Astrocyte (in vitro differentiated cells and primary cell): ENCODE results near the gene INPP4A. TPM values are rescaled to one million over a fixed set of nuclear protein-coding genes. Genes with fewer than 3 reads are reported as not detected.

Experiments
- DNase-seq: peaks from one replicate; pipeline ENCODE4 v3.0.0-alpha.2; 2010; ENCODE audit warnings: low read depth
- FAIRE-seq: peaks from 2 replicates; lab custom pipeline; 2011; peaks lifted over from hg19 to GRCh38; lab: Jason Lieb, UNC
- H2AFZ ChIP-seq: 2 replicates; pipeline ENCODE4 v1.6.0; 2012; ENCODE audit warnings: low read depth, low read length, inconsistent platforms
- H3K27ac ChIP-seq: 2 replicates; pipeline ENCODE4 v1.5.1; 2011; ENCODE audit warnings: low read depth, low read length, inconsistent platforms
- H3K27me3 ChIP-seq: 2 replicates; pipeline ENCODE4 v1.6.0; 2011; ENCODE audit warnings: low read length, inconsistent platforms; ENCODE audit not compliant: insufficient read depth
- H3K36me3 ChIP-seq: 2 replicates; pipeline ENCODE4 v1.5.1; 2011; ENCODE audit warnings: low read length, inconsistent platforms; ENCODE audit not compliant: insufficient read depth
- H3K4me1 ChIP-seq: 2 replicates; pipeline ENCODE4 v1.5.1; 2011; ENCODE audit warnings: low read length, inconsistent platforms; ENCODE audit not compliant: insufficient read depth
- H3K4me2 ChIP-seq: 2 replicates; pipeline ENCODE4 v1.6.0; 2012; ENCODE audit warnings: low read length, inconsistent platforms
- H3K4me3 ChIP-seq: 2 replicates; pipeline ENCODE4 v1.5.1; 2011; ENCODE audit warnings: low read depth, mild to moderate bottlenecking, low read length, inconsistent platforms; ENCODE audit not compliant: insufficient read depth
- H3K79me2 ChIP-seq: 2 replicates; pipeline ENCODE4 v1.6.0; 2012; ENCODE audit warnings: mild to moderate bottlenecking, low read length, inconsistent platforms; ENCODE audit not compliant: insufficient read depth
- H3K9ac ChIP-seq: 2 replicates; pipeline ENCODE4 v1.6.0; 2012; ENCODE audit warnings: mild to moderate bottlenecking, low read length, inconsistent platforms
- H3K9me3 ChIP-seq: 2 replicates; pipeline ENCODE4 v1.5.1; 2012; ENCODE audit warnings: low read depth, mild to moderate bottlenecking, low read length, inconsistent platforms; ENCODE audit not compliant: insufficient read depth
- H4K20me1 ChIP-seq: 2 replicates; pipeline ENCODE4 v1.6.0; 2012; ENCODE audit warnings: low read length, inconsistent platforms; ENCODE audit not compliant: insufficient read depth
- H3K27ac Mint-ChIP-seq: one replicate; pipeline ENCODE4 v1.8.0; 2021; ENCODE audit warnings: mild to moderate bottlenecking, mixed read lengths; ENCODE audit not compliant: unreplicated experiment
- H3K27me3 Mint-ChIP-seq: one replicate; pipeline ENCODE4 v1.8.0; 2021; ENCODE audit warnings: low read depth, mixed read lengths; ENCODE audit not compliant: unreplicated experiment
- H3K36me3 Mint-ChIP-seq: one replicate; pipeline ENCODE4 v1.8.0; 2021; ENCODE audit warnings: low read depth, mixed read lengths; ENCODE audit not compliant: unreplicated experiment
- H3K4me1 Mint-ChIP-seq: one replicate; pipeline ENCODE4 v1.8.0; 2021; ENCODE audit warnings: low read depth, mixed read lengths; ENCODE audit not compliant: unreplicated experiment
- H3K4me3 Mint-ChIP-seq: one replicate; pipeline ENCODE4 v1.8.0; 2021; ENCODE audit warnings: mild to moderate bottlenecking, moderate library complexity, mixed read lengths; ENCODE audit not compliant: unreplicated experiment
- H3K9me3 Mint-ChIP-seq: one replicate; pipeline ENCODE4 v1.8.0; 2021; ENCODE audit warnings: mild to moderate bottlenecking, mixed read lengths; ENCODE audit not compliant: unreplicated experiment
- EZH2 ChIP-seq: IDR thresholded peaks from 2 replicates; pipeline ENCODE4 v1.6.1; 2012; ENCODE audit warnings: mild to moderate bottlenecking, low read length, inconsistent platforms; ENCODE audit not compliant: insufficient read depth
- total RNA-seq: library from RNA; stranded (reverse); gene quantifications from 2 replicates; pipeline ENCODE4 v1.2.1, GENCODE V29; 2021
- TF ChIP-seq, protein P1 (sequence below): IDR thresholded peaks from 2 replicates; pipeline ENCODE4 v1.5.1; 2011; ENCODE audit warnings: low read depth, mild to moderate bottlenecking, inconsistent platforms, low read length, moderate library complexity; ENCODE audit not compliant: insufficient read depth

INPP4A gene
- total RNA-seq, 1 donor from 2014 or later: 19.4 TPM

DNA sequence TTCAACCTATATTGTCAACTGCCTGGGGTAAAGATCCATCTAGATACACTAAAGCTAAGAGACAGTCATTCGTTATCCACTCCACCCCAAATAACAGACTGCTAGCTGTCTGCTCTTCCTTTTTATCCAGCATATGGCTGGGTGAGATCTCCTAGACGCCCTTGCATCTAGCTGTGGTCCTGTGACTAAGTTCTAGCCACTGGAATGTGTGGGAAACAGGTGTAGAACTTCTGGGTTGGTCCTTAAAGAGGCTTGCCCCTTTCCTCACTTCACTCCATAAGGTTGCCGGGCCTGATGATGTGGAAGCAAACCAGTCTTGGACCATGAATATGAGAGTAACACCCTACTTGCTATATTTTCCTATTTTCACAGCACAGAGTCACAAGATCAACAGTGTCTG, 160.4 kb downstream of the INPP4A start:
- Histone ChIP-seq H2AFZ (no peak overlapping the region), H3K27ac (no peak overlapping the region), H3K36me3 (peaks cover 11% of the 10 kb centered on the region), H3K9me3 (no peaks in the 10 kb centered on the region), H3K4me3 (no peak overlapping the region), H3K4me1 (peaks cover 17% of the 10 kb centered on the region), H3K4me2 (no peak overlapping the region), H3K9ac (no peak overlapping the region), H3K27me3 (no peaks in the 10 kb centered on the region), H4K20me1 (peaks cover 28% of the 10 kb centered on the region), H3K79me2 (peaks cover 54% of the 10 kb centered on the region)
- H3K4me1 Mint-ChIP-seq: peaks cover 15% of the 10 kb centered on the region
- H3K27me3 Mint-ChIP-seq: no peaks in the 10 kb centered on the region
- H3K36me3 Mint-ChIP-seq: peaks cover 2% of the 10 kb centered on the region
- H3K9me3 Mint-ChIP-seq: no peaks in the 10 kb centered on the region
- no peak overlapping the region for H3K4me3 Mint-ChIP-seq
- FAIRE-seq (no peak), DNase-seq (no peak)
- TF ChIP-seq, protein P1, sequence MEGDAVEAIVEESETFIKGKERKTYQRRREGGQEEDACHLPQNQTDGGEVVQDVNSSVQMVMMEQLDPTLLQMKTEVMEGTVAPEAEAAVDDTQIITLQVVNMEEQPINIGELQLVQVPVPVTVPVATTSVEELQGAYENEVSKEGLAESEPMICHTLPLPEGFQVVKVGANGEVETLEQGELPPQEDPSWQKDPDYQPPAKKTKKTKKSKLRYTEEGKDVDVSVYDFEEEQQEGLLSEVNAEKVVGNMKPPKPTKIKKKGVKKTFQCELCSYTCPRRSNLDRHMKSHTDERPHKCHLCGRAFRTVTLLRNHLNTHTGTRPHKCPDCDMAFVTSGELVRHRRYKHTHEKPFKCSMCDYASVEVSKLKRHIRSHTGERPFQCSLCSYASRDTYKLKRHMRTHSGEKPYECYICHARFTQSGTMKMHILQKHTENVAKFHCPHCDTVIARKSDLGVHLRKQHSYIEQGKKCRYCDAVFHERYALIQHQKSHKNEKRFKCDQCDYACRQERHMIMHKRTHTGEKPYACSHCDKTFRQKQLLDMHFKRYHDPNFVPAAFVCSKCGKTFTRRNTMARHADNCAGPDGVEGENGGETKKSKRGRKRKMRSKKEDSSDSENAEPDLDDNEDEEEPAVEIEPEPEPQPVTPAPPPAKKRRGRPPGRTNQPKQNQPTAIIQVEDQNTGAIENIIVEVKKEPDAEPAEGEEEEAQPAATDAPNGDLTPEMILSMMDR: no peak
- no peak overlapping the region for H3K27ac Mint-ChIP-seq

DNA sequence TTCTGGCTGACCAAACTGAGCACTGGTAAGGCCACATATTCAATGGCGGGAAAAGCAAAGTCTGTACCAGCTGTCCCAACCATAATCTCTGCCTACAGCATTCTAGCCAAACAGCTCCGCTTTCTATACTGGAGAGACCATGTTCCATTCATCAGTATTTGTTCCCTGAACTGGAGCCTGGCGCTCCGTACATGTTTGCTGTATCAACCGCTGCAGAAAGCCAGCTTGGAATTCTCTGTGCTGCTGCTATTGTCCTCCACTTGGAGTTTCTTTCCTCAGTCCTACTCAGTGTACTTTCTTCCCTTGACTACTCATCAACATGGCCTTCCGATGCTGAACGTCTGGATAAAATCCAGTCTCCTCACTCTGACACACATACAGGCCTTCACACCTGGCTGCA, 161.8 kb downstream of the INPP4A start:
- Mint-ChIP-seq H3K36me3 (peaks cover 2% of the 10 kb centered on the region), H3K9me3 (no peaks in the 10 kb centered on the region), H3K4me3 (peak overlapping the region; percentile 90), H3K27ac (no peak overlapping the region), H3K27me3 (no peaks in the 10 kb centered on the region), H3K4me1 (peaks cover 28% of the 10 kb centered on the region)
- Histone ChIP-seq H3K9ac (no peak overlapping the region), H3K9me3 (no peaks in the 10 kb centered on the region), H3K27ac (no peak overlapping the region), H2AFZ (no peak overlapping the region), H3K27me3 (no peaks in the 10 kb centered on the region), H3K79me2 (peaks cover 68% of the 10 kb centered on the region), H3K4me3 (no peak overlapping the region), H3K4me1 (peaks cover 24% of the 10 kb centered on the region), H3K4me2 (peak overlapping the region; percentile 89), H3K36me3 (peaks cover 12% of the 10 kb centered on the region), H4K20me1 (peaks cover 27% of the 10 kb centered on the region)
- no peak for TF ChIP-seq EZH2
- TF ChIP-seq, protein P1: no peak
- FAIRE-seq (no peak), DNase-seq (no peak)

DNA sequence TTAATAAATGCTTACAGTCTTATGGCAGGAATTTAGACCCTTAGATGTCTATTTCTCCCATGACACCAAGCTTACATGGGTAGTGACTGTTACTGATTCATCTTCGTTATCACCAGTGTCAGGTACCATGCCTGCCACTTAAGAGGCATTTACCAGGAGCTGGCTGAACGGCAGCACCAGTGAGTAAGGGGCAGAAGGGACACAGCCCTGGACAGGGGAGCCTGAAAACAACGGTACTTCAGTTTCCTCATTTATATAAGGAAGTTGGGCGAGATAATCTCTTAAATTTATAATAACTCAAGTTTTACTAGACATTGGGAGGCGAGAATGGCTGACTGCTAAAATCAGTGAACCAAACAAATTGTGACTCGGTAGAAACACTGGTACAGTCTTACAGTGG, 162.4 kb downstream of the INPP4A start:
- no peak for DNase-seq
- Histone ChIP-seq H3K4me3 (peak overlapping the region; percentile 92), H3K79me2 (peaks cover 70% of the 10 kb centered on the region), H2AFZ (no peak overlapping the region), H3K9ac (peak overlapping the region; percentile 96), H3K4me2 (peak overlapping the region; percentile 89), H3K36me3 (peaks cover 10% of the 10 kb centered on the region), H4K20me1 (peaks cover 21% of the 10 kb centered on the region), H3K27ac (no peak overlapping the region), H3K27me3 (no peaks in the 10 kb centered on the region), H3K4me1 (peaks cover 24% of the 10 kb centered on the region), H3K9me3 (no peaks in the 10 kb centered on the region)
- Mint-ChIP-seq H3K27ac (peak overlapping the region; percentile 1), H3K4me1 (peaks cover 29% of the 10 kb centered on the region), H3K9me3 (no peaks in the 10 kb centered on the region), H3K4me3 (peak overlapping the region; percentile 90), H3K36me3 (peaks cover 4% of the 10 kb centered on the region), H3K27me3 (no peaks in the 10 kb centered on the region)
- FAIRE-seq: no peak
- TF ChIP-seq, protein P1: no peak
- no peak for TF ChIP-seq EZH2
